ENCODE measurements around the gene CNPY1. TPM values are rescaled to one million over a fixed set of nuclear protein-coding genes. Genes with fewer than 3 reads are reported as not detected.

Gene CNPY1
- total and polyA plus RNA-seq, 4 donors: not detected

DNA sequence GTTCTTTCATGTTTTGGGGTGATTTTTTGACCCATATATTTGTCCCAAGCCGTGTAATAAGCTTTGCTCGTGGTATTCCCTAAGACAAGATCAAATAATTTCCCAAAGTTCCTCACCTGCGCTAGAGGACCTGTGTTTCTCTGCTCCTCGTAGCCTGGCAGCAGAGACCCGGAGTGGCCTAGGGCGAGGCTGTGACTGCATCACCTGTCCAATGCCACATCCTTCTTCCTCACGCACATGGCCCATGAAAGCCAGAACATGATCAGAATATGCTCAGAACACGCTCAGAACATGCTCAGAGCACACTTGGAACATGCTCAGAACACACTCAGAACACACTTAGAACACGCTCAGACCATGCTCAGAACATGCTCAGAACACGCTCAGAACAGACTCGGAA lies 64.6 kb downstream of the CNPY1 start:
- no peak for DNase-seq (ENCODE audit: low spot score)
- no peaks in the 10 kb centered on the region for H3K4me1 ChIP-seq (ENCODE audit: control insufficient read depth in 4 of 4, insufficient read depth in 4 of 4, low read length in 3 of 4)
- H3K36me3 ChIP-seq (ENCODE audit: control insufficient read depth in 4 of 4, insufficient read depth in 3 of 4, low read depth in 1 of 4, low read length in 3 of 4): no peaks in the 10 kb centered on the region
- no peak overlapping the region for H3K27ac ChIP-seq (ENCODE audit: low read depth in 1 of 2, low read length in 2 of 2)
- peaks cover 0 to 14% (median 2%) of the 10 kb centered on the region in 4 donors for H3K27me3 ChIP-seq (ENCODE audit: control insufficient read depth in 4 of 4, insufficient read depth in 4 of 4, low read length in 3 of 4)
- no peak overlapping the region for H3K4me3 ChIP-seq (ENCODE audit: low read depth in 1 of 3, low read length in 3 of 3)
- 89% methylated on average over 11 of the region's 11 CpGs for WGBS
- no peak overlapping the region for H3K9ac ChIP-seq (ENCODE audit: low read depth in 1 of 2, low read length in 2 of 2)
- peaks cover 0 to 3% (median 0%) of the 10 kb centered on the region in 4 donors for H3K9me3 ChIP-seq (ENCODE audit: control insufficient read depth in 4 of 4, low read length in 3 of 4)
- no peak for TF ChIP-seq RAD21 (IDR thresholded peaks at IDR 0.05)
- no peak for TF ChIP-seq RXRA (IDR thresholded peaks at IDR 0.05)
- no peak for TF ChIP-seq FOXA2 (IDR thresholded peaks at IDR 0.05)
- TF ChIP-seq, protein P1, sequence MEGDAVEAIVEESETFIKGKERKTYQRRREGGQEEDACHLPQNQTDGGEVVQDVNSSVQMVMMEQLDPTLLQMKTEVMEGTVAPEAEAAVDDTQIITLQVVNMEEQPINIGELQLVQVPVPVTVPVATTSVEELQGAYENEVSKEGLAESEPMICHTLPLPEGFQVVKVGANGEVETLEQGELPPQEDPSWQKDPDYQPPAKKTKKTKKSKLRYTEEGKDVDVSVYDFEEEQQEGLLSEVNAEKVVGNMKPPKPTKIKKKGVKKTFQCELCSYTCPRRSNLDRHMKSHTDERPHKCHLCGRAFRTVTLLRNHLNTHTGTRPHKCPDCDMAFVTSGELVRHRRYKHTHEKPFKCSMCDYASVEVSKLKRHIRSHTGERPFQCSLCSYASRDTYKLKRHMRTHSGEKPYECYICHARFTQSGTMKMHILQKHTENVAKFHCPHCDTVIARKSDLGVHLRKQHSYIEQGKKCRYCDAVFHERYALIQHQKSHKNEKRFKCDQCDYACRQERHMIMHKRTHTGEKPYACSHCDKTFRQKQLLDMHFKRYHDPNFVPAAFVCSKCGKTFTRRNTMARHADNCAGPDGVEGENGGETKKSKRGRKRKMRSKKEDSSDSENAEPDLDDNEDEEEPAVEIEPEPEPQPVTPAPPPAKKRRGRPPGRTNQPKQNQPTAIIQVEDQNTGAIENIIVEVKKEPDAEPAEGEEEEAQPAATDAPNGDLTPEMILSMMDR (IDR thresholded peaks at IDR 0.05; ENCODE audit: low read depth, low read length, missing input control): no peak
- TF ChIP-seq NR2F2 (IDR thresholded peaks at IDR 0.05): no peak
- no peak for TF ChIP-seq SP1 (IDR thresholded peaks at IDR 0.05)
- no peak for TF ChIP-seq FOXA1 (IDR thresholded peaks at IDR 0.05)
- no peak for TF ChIP-seq TAF1 (conservative IDR thresholded peaks at IDR 0.05)
- TF ChIP-seq, protein P2, sequence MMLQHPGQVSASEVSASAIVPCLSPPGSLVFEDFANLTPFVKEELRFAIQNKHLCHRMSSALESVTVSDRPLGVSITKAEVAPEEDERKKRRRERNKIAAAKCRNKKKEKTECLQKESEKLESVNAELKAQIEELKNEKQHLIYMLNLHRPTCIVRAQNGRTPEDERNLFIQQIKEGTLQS (IDR thresholded peaks at IDR 0.05): no peak
- TF ChIP-seq, protein P3, sequence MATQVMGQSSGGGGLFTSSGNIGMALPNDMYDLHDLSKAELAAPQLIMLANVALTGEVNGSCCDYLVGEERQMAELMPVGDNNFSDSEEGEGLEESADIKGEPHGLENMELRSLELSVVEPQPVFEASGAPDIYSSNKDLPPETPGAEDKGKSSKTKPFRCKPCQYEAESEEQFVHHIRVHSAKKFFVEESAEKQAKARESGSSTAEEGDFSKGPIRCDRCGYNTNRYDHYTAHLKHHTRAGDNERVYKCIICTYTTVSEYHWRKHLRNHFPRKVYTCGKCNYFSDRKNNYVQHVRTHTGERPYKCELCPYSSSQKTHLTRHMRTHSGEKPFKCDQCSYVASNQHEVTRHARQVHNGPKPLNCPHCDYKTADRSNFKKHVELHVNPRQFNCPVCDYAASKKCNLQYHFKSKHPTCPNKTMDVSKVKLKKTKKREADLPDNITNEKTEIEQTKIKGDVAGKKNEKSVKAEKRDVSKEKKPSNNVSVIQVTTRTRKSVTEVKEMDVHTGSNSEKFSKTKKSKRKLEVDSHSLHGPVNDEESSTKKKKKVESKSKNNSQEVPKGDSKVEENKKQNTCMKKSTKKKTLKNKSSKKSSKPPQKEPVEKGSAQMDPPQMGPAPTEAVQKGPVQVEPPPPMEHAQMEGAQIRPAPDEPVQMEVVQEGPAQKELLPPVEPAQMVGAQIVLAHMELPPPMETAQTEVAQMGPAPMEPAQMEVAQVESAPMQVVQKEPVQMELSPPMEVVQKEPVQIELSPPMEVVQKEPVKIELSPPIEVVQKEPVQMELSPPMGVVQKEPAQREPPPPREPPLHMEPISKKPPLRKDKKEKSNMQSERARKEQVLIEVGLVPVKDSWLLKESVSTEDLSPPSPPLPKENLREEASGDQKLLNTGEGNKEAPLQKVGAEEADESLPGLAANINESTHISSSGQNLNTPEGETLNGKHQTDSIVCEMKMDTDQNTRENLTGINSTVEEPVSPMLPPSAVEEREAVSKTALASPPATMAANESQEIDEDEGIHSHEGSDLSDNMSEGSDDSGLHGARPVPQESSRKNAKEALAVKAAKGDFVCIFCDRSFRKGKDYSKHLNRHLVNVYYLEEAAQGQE (IDR thresholded peaks at IDR 0.05): no peak
- TF ChIP-seq, protein P4, sequence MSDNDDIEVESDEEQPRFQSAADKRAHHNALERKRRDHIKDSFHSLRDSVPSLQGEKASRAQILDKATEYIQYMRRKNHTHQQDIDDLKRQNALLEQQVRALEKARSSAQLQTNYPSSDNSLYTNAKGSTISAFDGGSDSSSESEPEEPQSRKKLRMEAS (IDR thresholded peaks at IDR 0.05): no peak
- TF ChIP-seq EGR1 (IDR thresholded peaks at IDR 0.05; ENCODE audit: low read depth in 2 of 2): no peak
- TF ChIP-seq HNF4G (IDR thresholded peaks at IDR 0.05): no peak
- TF ChIP-seq JUND (IDR thresholded peaks at IDR 0.05): no peak
- no peak for TF ChIP-seq HNF4A (conservative IDR thresholded peaks at IDR 0.05)
- no peak for TF ChIP-seq GABPA (IDR thresholded peaks at IDR 0.05 in 1 of 2, conservative IDR thresholded peaks at IDR 0.05 in 1 of 2)

DNA sequence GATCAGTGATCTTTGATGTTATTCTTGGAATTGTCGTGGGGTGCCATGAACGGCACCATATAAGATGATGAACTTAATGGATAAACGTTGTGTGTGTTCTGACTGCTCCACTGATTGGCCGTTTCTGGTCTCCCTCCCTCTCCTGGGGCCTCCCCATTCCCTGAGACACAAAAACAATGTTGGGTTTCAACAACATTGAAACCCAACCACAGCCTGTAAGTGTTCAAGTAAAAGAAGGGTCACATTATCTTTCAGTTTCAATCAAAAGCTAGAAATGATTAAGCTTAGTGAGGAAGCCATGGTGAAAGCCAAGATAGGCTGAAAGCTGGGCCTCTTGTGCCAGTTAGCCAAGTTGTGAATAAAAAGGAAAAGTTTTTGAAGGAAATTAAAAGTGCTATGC lies 68.9 kb downstream of the CNPY1 start:
- TF ChIP-seq YY1 (IDR thresholded peaks at IDR 0.05) (no peak), HNF4A (conservative IDR thresholded peaks at IDR 0.05) (no peak), FOXA1 (IDR thresholded peaks at IDR 0.05) (no peak)
- no peak for DNase-seq (ENCODE audit: low spot score)
- Histone ChIP-seq H3K36me3 (ENCODE audit: control insufficient read depth in 4 of 4, insufficient read depth in 3 of 4, low read depth in 1 of 4, low read length in 3 of 4) (no peaks in the 10 kb centered on the region), H3K9ac (ENCODE audit: low read depth in 1 of 2, low read length in 2 of 2) (no peak overlapping the region), H3K9me3 (ENCODE audit: control insufficient read depth in 4 of 4, low read length in 3 of 4) (peaks cover 0 to 8% (median 5%) of the 10 kb centered on the region in 4 donors), H3K27ac (ENCODE audit: low read depth in 1 of 2, low read length in 2 of 2) (no peak overlapping the region), H3K27me3 (ENCODE audit: control insufficient read depth in 4 of 4, insufficient read depth in 4 of 4, low read length in 3 of 4) (peaks cover 4 to 17% (median 5%) of the 10 kb centered on the region in 4 donors), H3K4me3 (ENCODE audit: low read depth in 1 of 3, low read length in 3 of 3) (no peak overlapping the region), H3K4me1 (ENCODE audit: control insufficient read depth in 4 of 4, insufficient read depth in 4 of 4, low read length in 3 of 4) (peaks cover 0 to 3% (median 0%) of the 10 kb centered on the region in 4 donors)
- WGBS: 74% methylated on average over 4 of the region's 4 CpGs
